Progenitor cell of endocrine pancreas (in vitro differentiated cells): ENCODE results near the gene NOP9. TPM values are rescaled to one million over a fixed set of nuclear protein-coding genes. Genes with fewer than 3 reads are reported as not detected.

ENCODE experiments used
- DNase-seq: peaks from one replicate; pipeline ENCODE4 v3.0.0; 2021; ENCODE audit warnings: low spot score; ENCODE audit not compliant: unreplicated experiment
- H3K27ac Mint-ChIP-seq: 2 replicates; pipeline ENCODE4 v1.8.0; 2021; ENCODE audit warnings: mild to moderate bottlenecking, moderate library complexity, mixed read lengths
- H3K27me3 Mint-ChIP-seq: 2 replicates; pipeline ENCODE4 v1.8.0; 2021; ENCODE audit warnings: mixed read lengths
- H3K36me3 Mint-ChIP-seq: 2 replicates; pipeline ENCODE4 v1.8.0; 2022; ENCODE audit warnings: mixed read lengths; ENCODE audit not compliant: insufficient read depth
- H3K4me1 Mint-ChIP-seq: 2 replicates; pipeline ENCODE4 v1.8.0; 2021; ENCODE audit warnings: low read depth, mixed read lengths
- H3K4me3 Mint-ChIP-seq: 2 replicates; pipeline ENCODE4 v1.8.0; 2021; ENCODE audit warnings: low read depth, mild to moderate bottlenecking, moderate library complexity, mixed read lengths
- H3K9me3 Mint-ChIP-seq: 2 replicates; pipeline ENCODE4 v1.8.0; 2021; ENCODE audit warnings: low read depth, mixed read lengths
- total RNA-seq: library from RNA; stranded (reverse); gene quantifications from 2 replicates; pipeline ENCODE4 v1.2.1, GENCODE V29; 2021
- TF ChIP-seq, protein P1 (sequence below): fragments of 200-600 bp; sonication (generic); IDR thresholded peaks from one replicate; pipeline ENCODE4 v1.5.0; 2021; ENCODE audit warnings: antibody characterized with exemption, mild to moderate bottlenecking; ENCODE audit not compliant: unreplicated experiment

NOP9 gene
- total RNA-seq, 1 donor from 2014 or later: 32.6 TPM

DNA sequence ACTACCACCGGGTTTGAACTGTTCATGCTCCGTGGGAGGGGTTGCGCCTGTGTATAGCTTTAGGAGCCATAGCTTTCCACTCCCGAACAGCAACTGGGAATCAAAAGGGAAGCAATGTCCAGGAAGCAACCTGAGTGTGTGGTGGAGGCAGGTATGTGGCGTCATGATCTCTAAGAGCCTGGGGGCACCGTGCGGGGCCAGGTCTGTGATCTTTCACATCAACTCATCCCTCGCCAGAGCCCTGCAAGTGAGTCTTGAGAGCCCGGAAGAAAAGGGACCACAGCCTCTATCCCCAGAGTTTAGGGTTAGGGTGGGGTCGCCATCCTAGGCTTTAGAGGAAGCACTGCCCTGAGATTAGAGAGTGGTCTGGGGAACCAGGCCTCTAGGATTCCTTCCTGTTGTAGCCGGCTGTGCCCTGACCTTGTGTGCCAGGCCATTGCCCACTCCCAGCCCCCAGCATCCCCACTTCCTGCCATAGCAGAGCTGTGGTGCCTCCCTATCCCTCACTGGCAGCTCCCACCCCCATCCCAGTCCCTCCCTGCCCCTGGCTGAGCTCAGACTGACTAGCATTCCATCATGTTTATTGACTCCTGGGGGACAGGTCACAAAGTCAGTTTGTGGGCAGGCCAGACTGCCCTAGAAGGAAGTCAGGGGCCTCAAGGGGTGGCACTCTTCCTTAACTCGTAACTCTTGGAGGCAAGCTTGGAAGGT lies 36.0 kb downstream of the NOP9 start:
- TF ChIP-seq, protein P1, sequence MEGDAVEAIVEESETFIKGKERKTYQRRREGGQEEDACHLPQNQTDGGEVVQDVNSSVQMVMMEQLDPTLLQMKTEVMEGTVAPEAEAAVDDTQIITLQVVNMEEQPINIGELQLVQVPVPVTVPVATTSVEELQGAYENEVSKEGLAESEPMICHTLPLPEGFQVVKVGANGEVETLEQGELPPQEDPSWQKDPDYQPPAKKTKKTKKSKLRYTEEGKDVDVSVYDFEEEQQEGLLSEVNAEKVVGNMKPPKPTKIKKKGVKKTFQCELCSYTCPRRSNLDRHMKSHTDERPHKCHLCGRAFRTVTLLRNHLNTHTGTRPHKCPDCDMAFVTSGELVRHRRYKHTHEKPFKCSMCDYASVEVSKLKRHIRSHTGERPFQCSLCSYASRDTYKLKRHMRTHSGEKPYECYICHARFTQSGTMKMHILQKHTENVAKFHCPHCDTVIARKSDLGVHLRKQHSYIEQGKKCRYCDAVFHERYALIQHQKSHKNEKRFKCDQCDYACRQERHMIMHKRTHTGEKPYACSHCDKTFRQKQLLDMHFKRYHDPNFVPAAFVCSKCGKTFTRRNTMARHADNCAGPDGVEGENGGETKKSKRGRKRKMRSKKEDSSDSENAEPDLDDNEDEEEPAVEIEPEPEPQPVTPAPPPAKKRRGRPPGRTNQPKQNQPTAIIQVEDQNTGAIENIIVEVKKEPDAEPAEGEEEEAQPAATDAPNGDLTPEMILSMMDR: no peak
- no peak for DNase-seq
- peaks cover 4% of the 10 kb centered on the region for H3K4me1 Mint-ChIP-seq
- peaks cover 95% of the 10 kb centered on the region for H3K27me3 Mint-ChIP-seq
- H3K4me3 Mint-ChIP-seq: peak overlapping the region; percentile 51
- H3K9me3 Mint-ChIP-seq: no peaks in the 10 kb centered on the region
- no peaks in the 10 kb centered on the region for H3K36me3 Mint-ChIP-seq
- no peak overlapping the region for H3K27ac Mint-ChIP-seq

DNA sequence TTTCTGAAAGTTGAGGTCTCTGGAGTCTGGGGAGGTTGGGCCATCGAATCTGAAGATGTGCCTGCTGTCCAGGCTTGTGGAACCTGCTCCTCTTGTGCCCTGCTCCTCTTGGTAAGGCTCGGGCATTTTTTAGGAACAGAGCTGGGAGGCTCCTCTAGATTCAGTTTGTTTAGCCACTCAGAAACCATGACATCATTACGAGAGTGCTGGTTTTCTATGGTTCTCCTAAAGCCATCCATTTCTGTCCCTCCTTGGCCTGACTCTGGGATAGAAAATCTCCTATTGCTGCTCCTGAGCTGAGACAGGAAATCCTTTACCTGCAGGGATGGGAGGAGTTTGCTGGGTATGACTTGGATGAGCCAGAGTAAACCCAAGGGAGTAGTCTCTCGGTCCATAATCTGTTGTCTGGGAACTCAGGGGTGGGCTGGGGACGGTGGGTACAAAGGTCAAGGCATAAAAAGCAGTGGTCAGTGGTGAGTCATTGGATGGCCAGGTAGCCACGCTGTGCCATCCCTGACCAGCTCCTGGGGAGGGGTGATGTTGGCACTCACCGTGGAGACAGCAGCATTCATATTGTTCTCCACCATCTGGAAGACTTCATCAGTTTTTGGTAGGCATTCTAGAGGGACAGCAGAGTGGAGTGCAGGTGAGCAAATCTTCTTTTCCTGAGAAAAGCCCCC lies 37.6 kb downstream of the NOP9 start:
- Mint-ChIP-seq H3K36me3 (no peaks in the 10 kb centered on the region), H3K27ac (peak overlapping the region; percentile 14), H3K4me3 (no peak overlapping the region), H3K9me3 (no peaks in the 10 kb centered on the region), H3K4me1 (peaks cover 4% of the 10 kb centered on the region), H3K27me3 (peaks cover 91% of the 10 kb centered on the region)
- TF ChIP-seq, protein P1: no peak
- DNase-seq: no peak

DNA sequence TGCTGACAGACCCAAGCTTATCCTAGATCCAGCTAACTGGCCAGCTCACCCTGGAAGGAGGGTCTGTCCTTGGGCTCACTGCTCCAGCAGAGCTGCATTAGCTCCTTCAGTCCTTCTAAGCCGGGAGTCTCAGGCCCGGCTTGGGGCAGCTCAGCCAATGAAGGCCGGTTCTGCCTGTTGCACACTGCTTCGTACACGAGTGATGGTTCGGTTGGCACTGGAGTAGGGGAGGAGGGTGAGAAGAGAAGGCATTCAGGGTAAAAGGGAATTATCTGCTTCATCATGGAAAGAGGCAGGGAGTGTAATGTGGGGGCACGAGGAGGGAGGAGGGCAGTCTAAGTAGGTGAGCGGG lies 38.1 kb downstream of the NOP9 start:
- H3K4me3 Mint-ChIP-seq: peak overlapping the region; percentile 21

DNA sequence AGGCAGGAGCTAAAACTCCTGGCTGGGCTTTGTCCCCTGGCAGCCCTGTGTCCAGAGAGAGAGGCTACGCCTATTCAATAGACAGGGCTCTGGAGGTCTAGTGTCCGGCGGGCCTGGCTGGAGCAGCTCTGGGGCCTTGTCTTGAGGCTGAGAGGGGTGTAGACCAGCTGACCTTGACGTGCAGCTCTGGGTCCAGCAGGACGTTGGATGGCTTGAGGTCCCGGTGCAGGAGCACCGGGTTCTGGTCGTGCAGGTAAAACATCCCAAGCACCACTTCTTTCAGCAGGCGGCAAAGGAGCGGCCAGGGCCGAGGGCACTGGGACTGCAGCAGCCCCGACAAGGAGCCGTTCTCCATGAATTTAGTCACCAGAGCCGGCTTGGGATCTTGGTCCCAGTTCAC lies 39.2 kb downstream of the NOP9 start:
- TF ChIP-seq, protein P1: no peak
- H3K4me3 Mint-ChIP-seq: no peak overlapping the region
- peaks cover 86% of the 10 kb centered on the region for H3K27me3 Mint-ChIP-seq

More for the DNA sequence above, 38.1 kb downstream of the NOP9 start:
- peaks cover 90% of the 10 kb centered on the region for H3K27me3 Mint-ChIP-seq
- H3K27ac Mint-ChIP-seq: no peak overlapping the region
- H3K9me3 Mint-ChIP-seq: no peaks in the 10 kb centered on the region
- DNase-seq: no peak
- H3K36me3 Mint-ChIP-seq: no peaks in the 10 kb centered on the region
- peaks cover 2% of the 10 kb centered on the region for H3K4me1 Mint-ChIP-seq
- TF ChIP-seq, protein P1: no peak

DNA sequence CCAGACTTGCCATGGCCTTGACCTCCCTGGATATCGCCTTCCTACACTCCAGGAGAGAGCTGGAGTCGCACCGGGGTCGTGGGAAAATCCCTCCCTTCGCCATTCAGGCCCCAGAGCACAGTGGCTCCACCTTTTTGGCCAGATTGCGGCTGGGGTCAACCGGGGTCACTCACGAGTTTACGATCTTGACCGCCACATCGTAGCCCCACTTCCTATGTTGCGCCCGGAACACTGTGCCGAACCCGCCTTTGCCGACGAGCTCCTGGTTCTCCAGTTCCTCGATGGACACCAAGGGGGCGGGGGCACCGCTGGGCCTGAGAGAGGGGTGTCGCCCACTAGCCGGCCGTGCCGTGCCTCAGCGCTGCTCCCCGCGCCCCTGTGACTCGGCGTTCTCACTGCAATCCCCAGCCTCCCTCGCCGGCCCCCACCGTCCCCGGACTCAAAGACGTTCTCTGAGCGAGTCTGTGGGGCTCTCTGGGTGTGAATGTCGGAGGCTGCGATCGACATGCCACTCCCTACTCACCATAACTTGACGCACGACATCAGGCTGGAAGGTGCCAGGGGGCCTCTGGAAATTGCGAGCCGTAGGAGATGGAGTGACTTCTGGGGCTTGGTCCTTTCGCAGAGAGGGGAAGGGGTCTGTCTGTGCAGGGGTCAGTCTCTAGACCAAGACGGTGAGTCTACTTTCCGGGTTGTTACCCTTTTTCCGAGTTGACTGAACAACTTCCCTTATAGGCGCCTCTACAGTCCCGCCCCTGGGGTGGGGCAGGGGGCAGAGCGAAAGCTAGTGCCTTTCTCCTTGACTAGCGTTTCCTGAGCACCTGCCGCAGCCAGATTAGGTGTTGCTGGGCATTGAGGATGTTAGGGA lies 39.9 kb downstream of the NOP9 start, which contains the start of gene RIPK3:
RIPK3 (minus strand) TSS at position 708 of the 868 bp plus-strand sequence; CDS start at position 543, 165 bp downstream.
- no peak for DNase-seq
- Mint-ChIP-seq H3K9me3 (no peaks in the 10 kb centered on the region), H3K27ac (no peak within 1 kb of the TSS), H3K27me3 (peaks cover 84% of the 10 kb centered on the region), H3K36me3 (no peaks in the 10 kb centered on the region), H3K4me1 (peaks cover 2% of the 10 kb centered on the region), H3K4me3 (peak within 1 kb of the TSS; percentile 68)
- TF ChIP-seq, protein P1: no peak

More for the DNA sequence above, 39.2 kb downstream of the NOP9 start:
- H3K4me1 Mint-ChIP-seq: peaks cover 2% of the 10 kb centered on the region
- no peak overlapping the region for H3K27ac Mint-ChIP-seq
- no peaks in the 10 kb centered on the region for H3K36me3 Mint-ChIP-seq
- no peak for DNase-seq
- H3K9me3 Mint-ChIP-seq: no peaks in the 10 kb centered on the region
